Measurements from ENCODE around the gene CAPN5. TPM values are rescaled to one million over a fixed set of nuclear protein-coding genes. Genes with fewer than 3 reads are reported as not detected.

The CAPN5 gene
- total RNA-seq, 1 donor from 2014 or later: 0.71 TPM

DNA sequence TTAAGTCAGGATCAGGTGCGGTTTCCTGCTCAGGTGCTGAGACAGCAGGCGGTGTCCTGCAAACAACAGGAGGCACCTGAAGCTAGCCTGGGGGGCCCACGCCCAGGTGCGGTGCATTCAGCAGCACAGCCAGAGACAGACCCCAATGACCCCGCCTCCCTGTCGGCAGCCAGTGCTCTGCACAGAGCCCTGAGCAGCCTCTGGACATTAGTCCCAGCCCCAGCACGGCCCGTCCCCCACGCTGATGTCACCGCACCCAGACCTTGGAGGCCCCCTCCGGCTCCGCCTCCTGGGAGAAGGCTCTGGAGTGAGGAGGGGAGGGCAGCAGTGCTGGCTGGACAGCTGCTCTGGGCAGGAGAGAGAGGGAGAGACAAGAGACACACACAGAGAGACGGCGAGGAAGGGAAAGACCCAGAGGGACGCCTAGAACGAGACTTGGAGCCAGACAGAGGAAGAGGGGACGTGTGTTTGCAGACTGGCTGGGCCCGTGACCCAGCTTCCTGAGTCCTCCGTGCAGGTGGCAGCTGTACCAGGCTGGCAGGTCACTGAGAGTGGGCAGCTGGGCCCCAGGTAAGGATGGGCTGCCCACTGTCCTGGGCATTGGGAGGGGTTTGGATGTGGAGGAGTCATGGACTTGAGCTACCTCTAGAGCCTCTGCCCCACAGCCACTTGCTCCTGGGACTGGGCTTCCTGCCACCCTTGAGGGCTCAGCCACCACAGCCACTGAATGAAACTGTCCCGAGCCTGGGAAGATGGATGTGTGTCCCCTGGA lies 61.3 kb downstream of the CAPN5 start, which contains the start of gene MYO7A:
TSS of gene MYO7A (plus strand) at position 327 of the 772 bp plus-strand sequence. CDS start 2,389 bp downstream, outside the sequence.
- Mint-ChIP-seq H3K36me3 (ENCODE audit: low read depth) (no peaks in the 10 kb centered on the region), H3K9me3 (no peaks in the 10 kb centered on the region), H3K27ac (no peak within 1 kb of the TSS), H3K27me3 (peaks cover 6% of the 10 kb centered on the region), H3K4me1 (peaks cover 19% of the 10 kb centered on the region), H3K4me3 (peak within 1 kb of the TSS; percentile 57)
- CTCF ChIA-PET: interaction anchor here (1.2 to 2.6 kb wide), 6 partner anchors 46 to 491 kb away, joined by 3 to 28 read pairs (median 9); no protein-coding TSS in a partner anchor
- ATAC-seq (ENCODE audit: low read depth) (no peak), DNase-seq (no peak)
- TF ChIP-seq, protein P1, sequence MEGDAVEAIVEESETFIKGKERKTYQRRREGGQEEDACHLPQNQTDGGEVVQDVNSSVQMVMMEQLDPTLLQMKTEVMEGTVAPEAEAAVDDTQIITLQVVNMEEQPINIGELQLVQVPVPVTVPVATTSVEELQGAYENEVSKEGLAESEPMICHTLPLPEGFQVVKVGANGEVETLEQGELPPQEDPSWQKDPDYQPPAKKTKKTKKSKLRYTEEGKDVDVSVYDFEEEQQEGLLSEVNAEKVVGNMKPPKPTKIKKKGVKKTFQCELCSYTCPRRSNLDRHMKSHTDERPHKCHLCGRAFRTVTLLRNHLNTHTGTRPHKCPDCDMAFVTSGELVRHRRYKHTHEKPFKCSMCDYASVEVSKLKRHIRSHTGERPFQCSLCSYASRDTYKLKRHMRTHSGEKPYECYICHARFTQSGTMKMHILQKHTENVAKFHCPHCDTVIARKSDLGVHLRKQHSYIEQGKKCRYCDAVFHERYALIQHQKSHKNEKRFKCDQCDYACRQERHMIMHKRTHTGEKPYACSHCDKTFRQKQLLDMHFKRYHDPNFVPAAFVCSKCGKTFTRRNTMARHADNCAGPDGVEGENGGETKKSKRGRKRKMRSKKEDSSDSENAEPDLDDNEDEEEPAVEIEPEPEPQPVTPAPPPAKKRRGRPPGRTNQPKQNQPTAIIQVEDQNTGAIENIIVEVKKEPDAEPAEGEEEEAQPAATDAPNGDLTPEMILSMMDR (IDR thresholded peaks at IDR 0.05): no peak
- POLR2A ChIA-PET: no interaction called here
- intact Hi-C loops (cut with micrococcal nuclease): loop anchor here (1.0 kb wide), 3 partner anchors 60 to 491 kb away; no protein-coding TSS in a partner anchor

DNA sequence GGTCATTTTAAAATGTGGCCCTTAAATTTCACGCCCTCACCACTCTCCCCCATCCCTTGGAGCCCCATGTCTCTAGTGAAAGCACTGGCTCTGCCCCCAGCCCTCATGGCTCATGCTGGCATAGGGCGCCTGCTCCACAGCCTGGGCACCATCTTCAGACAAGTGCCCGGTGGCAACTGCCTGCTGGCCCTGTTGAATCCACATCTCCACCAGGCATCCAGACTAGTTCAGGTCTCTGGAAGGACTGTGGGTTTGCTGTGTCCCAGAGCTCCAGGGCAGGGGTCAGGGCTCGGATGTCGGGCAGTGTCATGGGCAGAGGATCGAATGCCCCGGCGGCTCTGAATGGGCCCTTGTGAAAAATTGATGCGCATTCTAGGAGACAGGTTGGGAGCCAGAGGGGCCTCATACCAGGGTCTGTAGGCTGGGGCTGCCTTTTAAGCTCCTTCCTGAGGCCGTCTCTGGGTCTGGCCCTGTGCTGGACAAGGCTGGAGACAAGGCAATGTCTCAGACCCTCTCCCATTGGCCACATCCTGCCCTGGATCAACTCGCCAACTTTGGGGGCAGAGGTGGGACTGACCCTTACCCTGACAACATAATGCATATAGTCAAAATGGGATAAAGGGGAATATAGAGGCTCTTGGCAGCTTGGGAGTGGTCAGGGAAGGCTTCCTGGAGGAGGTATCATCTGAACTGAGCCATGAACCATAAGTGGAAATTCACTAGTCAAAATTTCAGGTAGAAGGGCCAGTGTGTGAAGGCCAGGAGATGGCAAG lies 62.5 kb downstream of the CAPN5 start:
- H3K27ac Mint-ChIP-seq: no peak overlapping the region
- no peak for ATAC-seq (ENCODE audit: low read depth)
- ChIA-PET POLR2A (no interaction called here), CTCF (interaction anchor here (2.2 kb wide), 1 partner anchor 419 kb away, joined by 5 read pairs; no protein-coding TSS in a partner anchor)
- peaks cover 6% of the 10 kb centered on the region for H3K27me3 Mint-ChIP-seq
- intact Hi-C loops (cut with micrococcal nuclease): no loop called here
- no peak for DNase-seq
- H3K4me3 Mint-ChIP-seq: no peak overlapping the region
- TF ChIP-seq, protein P1 (IDR thresholded peaks at IDR 0.05): no peak
- no peaks in the 10 kb centered on the region for H3K36me3 Mint-ChIP-seq (ENCODE audit: low read depth)
- peaks cover 5% of the 10 kb centered on the region for H3K9me3 Mint-ChIP-seq
- peaks cover 19% of the 10 kb centered on the region for H3K4me1 Mint-ChIP-seq

DNA sequence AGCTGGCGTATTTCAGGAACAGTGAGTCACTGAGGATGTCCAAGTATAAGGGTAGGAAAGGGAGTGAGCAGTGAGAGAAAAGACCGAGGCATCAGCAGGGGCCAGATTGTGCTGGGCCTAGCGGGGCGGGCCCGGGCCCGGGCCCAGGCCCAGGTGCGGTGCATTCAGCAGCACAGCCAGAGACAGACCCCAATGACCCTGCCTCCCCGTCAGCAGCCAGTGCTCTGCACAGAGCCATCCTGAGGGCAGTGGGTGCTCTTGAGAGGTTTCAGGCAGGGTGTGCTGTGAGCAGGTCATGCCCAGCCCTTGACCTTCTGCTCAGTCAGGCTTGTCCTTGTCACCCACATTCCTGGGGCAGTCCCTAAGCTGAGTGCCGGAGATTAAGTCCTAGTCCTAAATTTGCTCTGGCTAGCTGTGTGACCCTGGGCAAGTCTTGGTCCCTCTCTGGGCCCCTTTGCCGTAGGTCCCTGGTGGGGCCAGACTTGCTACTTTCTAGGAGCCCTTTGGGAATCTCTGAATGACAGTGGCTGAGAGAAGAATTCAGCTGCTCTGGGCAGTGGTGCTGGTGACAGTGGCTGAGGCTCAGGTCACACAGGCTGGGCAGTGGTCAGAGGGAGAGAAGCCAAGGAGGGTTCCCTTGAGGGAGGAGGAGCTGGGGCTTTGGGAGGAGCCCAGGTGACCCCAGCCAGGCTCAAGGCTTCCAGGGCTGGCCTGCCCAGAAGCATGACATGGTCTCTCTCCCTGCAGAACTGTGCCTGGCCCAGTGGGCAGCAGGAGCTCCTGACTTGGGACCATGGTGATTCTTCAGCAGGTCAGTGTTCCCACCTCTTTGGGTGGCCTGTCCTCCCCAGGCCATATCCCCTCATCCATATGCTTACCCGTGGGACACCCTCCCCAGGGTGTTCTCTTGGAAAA lies 63.3 kb downstream of the CAPN5 start:
- Mint-ChIP-seq H3K27ac (no peak overlapping the region), H3K27me3 (peaks cover 6% of the 10 kb centered on the region), H3K4me3 (no peak overlapping the region), H3K4me1 (peaks cover 19% of the 10 kb centered on the region), H3K9me3 (peaks cover 5% of the 10 kb centered on the region), H3K36me3 (ENCODE audit: low read depth) (no peaks in the 10 kb centered on the region)
- ATAC-seq (ENCODE audit: low read depth): no peak
- intact Hi-C loops (cut with micrococcal nuclease): no loop called here
- CTCF ChIA-PET: interaction anchor here (0.7 to 2.2 kb wide), 3 partner anchors 56 to 423 kb away, joined by 3 to 5 read pairs (median 3); no protein-coding TSS in a partner anchor
- TF ChIP-seq, protein P1 (IDR thresholded peaks at IDR 0.05): no peak
- DNase-seq: no peak
- POLR2A ChIA-PET: no interaction called here

DNA sequence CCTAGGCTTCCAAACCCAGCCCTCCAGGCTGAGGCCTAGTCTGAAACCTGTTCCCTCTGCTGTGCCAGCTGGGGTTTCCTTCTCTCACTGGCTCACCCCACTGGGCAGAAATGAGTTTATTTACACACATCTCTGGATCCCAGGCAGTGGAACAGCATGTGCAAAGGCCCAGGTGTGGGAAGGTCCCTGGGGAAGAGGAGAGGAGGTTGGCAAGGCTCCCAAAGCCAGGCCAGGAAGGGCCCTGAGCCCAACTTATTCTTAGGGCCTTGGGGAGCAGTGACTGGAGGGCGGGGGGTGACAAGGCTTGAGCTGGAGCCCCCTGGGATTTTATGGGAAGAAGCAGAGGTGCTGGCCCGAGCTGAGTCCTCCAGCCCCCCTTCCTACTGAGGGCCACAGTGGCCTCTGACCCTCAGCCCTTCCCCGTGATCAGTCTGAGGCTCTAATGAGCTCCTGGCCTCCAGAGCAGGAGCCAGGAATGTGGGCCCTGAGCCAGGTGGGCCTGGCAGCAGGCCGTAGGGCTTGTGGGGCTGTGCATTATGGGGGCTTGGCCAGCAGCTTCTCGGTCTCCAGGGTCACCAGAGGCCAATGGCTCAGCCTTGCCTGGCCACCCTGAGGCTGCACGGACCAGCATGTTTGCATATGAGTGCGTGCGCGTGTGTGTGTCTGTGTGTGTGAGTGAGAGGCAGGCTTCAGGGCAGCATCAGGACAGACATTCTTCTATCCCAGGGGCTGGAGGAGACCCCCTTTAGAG lies 64.2 kb downstream of the CAPN5 start:
- DNase-seq (no peak), ATAC-seq (ENCODE audit: low read depth) (no peak)
- H3K4me1 Mint-ChIP-seq: peaks cover 19% of the 10 kb centered on the region
- TF ChIP-seq, protein P1 (IDR thresholded peaks at IDR 0.05): no peak
- H3K4me3 Mint-ChIP-seq: no peak overlapping the region
- CTCF ChIA-PET: interaction anchor here (0.7 to 2.2 kb wide), 3 partner anchors 55 to 423 kb away, joined by 3 to 5 read pairs (median 3); no protein-coding TSS in a partner anchor
- H3K27me3 Mint-ChIP-seq: peaks cover 6% of the 10 kb centered on the region
- H3K36me3 Mint-ChIP-seq (ENCODE audit: low read depth): no peaks in the 10 kb centered on the region
- POLR2A ChIA-PET: no interaction called here
- H3K9me3 Mint-ChIP-seq: peaks cover 5% of the 10 kb centered on the region
- H3K27ac Mint-ChIP-seq: no peak overlapping the region
- intact Hi-C loops (cut with micrococcal nuclease): no loop called here
